HCT116 (cell line): Measurements from ENCODE around the gene HNRNPH1. TPM values are rescaled to one million over a fixed set of nuclear protein-coding genes. Genes with fewer than 3 reads are reported as not detected.
A peak's percentile ranks its signal among the peaks of the same experiment; 100 is the strongest.

ENCODE experiments used
- ATAC-seq: fragments of 200-7000 bp; cut with Tn5 transposase; 2 replicates; pipeline ENCODE4 v1.9.1; 2020; ENCODE audit warnings: mild to moderate bottlenecking, moderate library complexity
- BruUV-seq: library from RNA; stranded (reverse); fragments of 400-500 nt; replicated peaks from 2 replicates; lab custom pipeline; 2021; lab: Mats Ljungman, UMichigan
- CTCF ChIA-PET: fragments of 300-600 bp; sonication (Branson Sonifier 250); formaldehyde crosslinking; loops from one replicate; lab custom pipeline; 2021; ENCODE audit warnings: antibody characterized with exemption; lab: Charles Lee
- POLR2A ChIA-PET: fragments of 300-600, 350-600 bp; sonication (Branson Sonifier 250); formaldehyde crosslinking; loops from one replicate; lab custom pipeline; 2021; ENCODE audit warnings: antibody characterized with exemption; lab: Charles Lee
- RAD21 ChIA-PET, 2 experiments: fragments of 300-600 bp; sonication (Branson Sonifier 250); formaldehyde crosslinking; loops; one replicate each; lab custom pipeline; 2023; ENCODE audit warnings: low total read pairs in 2 of 2; ENCODE audit not compliant: uncharacterized antibody in 2 of 2, unreplicated experiment in 2 of 2, low non-redundant PET in 1 of 2; lab: Charles Lee
- DNase-seq: peaks from one replicate; pipeline ENCODE4 v3.0.0-alpha.2; 2010; ENCODE audit warnings: low read depth, low spot score
- H2AFZ ChIP-seq: fragments of 200-600 bp; shearing (Covaris generic), sonication (generic); 2 replicates; pipeline ENCODE4 v1.6.1; 2017; ENCODE audit warnings: low read depth, mixed run types, mixed read lengths, antibody characterized with exemption, low read length; ENCODE audit not compliant: poor library complexity, severe bottlenecking
- H3K27ac ChIP-seq: 2 replicates; pipeline ENCODE4 v1.5.1; 2012; ENCODE audit warnings: low read depth, low read length
- H3K27me3 ChIP-seq: fragments of 200-600 bp; sonication (generic); 2 replicates; pipeline ENCODE4 v1.6.1; 2016; ENCODE audit warnings: mixed run types, low read length, mixed read lengths; ENCODE audit not compliant: insufficient read depth
- H3K36me3 ChIP-seq, 2 experiments: fragments of 200-500 bp in 1 of 2; fragments of 200-600 bp in 1 of 2; sonication (Bioruptor generic) in 1 of 2; sonication (generic) in 1 of 2; 2 replicates each; pipeline versions ENCODE4 v1.5.1 to v1.6.1; 2014 to 2016; ENCODE audit warnings: low read length in 2 of 2, inconsistent platforms in 1 of 2, mixed read lengths in 1 of 2, mixed run types in 1 of 2; ENCODE audit not compliant: insufficient read depth in 2 of 2, control insufficient read depth in 1 of 2
- H3K4me1 ChIP-seq, 2 experiments: fragments of 200-600 bp in 1 of 2; sonication (generic) in 1 of 2; 2 replicates each; pipeline versions ENCODE4 v1.5.1 to v1.6.1; 2012 to 2017; ENCODE audit warnings: low read length in 2 of 2, inconsistent platforms in 1 of 2, mild to moderate bottlenecking in 1 of 2, mixed read lengths in 1 of 2, mixed run types in 1 of 2, moderate library complexity in 1 of 2; ENCODE audit not compliant: insufficient read depth in 2 of 2, control insufficient read depth in 1 of 2
- H3K4me2 ChIP-seq: fragments of 200-600 bp; sonication (generic); 2 replicates; pipeline ENCODE4 v1.6.1; 2017; ENCODE audit warnings: mixed run types, low read length, mixed read lengths
- H3K4me3 ChIP-seq, 2 experiments: fragments of 200-600 bp in 1 of 2; sonication (generic) in 1 of 2; replicated peaks in 1 of 2; 2 replicates each; pipeline ENCODE4 v1.5.1; 2011 to 2016; ENCODE audit warnings: low read length in 2 of 2, control low read depth in 1 of 2, low read depth in 1 of 2, mild to moderate bottlenecking in 1 of 2, mixed read lengths in 1 of 2, mixed run types in 1 of 2
- H3K79me2 ChIP-seq: fragments of 200-600 bp; sonication (generic); 2 replicates; pipeline ENCODE4 v1.6.1; 2017; ENCODE audit warnings: mild to moderate bottlenecking, mixed run types, low read length, moderate library complexity, mixed read lengths; ENCODE audit not compliant: insufficient read depth
- H3K9ac ChIP-seq: fragments of 200-600 bp; sonication (generic); 2 replicates; pipeline ENCODE4 v1.6.1; 2016; ENCODE audit warnings: low read length, mixed read lengths
- H3K9me2 ChIP-seq: fragments of 200-600 bp; sonication (generic), shearing (Covaris generic); 2 replicates; pipeline ENCODE4 v1.6.1; 2017; ENCODE audit warnings: mixed run types, mild to moderate bottlenecking, moderate library complexity; ENCODE audit not compliant: insufficient read depth
- H3K9me3 ChIP-seq, 2 experiments: fragments of 200-500 bp in 1 of 2; fragments of 200-600 bp in 1 of 2; sonication (Bioruptor generic) in 1 of 2; sonication (generic) in 1 of 2; 2 replicates each; pipeline ENCODE4 v1.6.1; 2014 to 2017; ENCODE audit warnings: low read length in 2 of 2, mixed read lengths in 2 of 2, inconsistent platforms in 1 of 2, low read depth in 1 of 2, mild to moderate bottlenecking in 1 of 2, mixed run types in 1 of 2, moderate library complexity in 1 of 2; ENCODE audit not compliant: control insufficient read depth in 1 of 2, insufficient read depth in 1 of 2
- H4K20me1 ChIP-seq: fragments of 200-600 bp; sonication (generic), shearing (Covaris generic); 2 replicates; pipeline ENCODE4 v1.6.1; 2017; ENCODE audit warnings: mixed run types, mild to moderate bottlenecking, moderate library complexity; ENCODE audit not compliant: insufficient read depth
- CBX3 ChIP-seq: IDR thresholded peaks from 2 replicates; pipeline ENCODE4 v1.6.1; 2012; ENCODE audit warnings: low read depth
- CEBPB ChIP-seq: IDR thresholded peaks from 2 replicates; pipeline ENCODE4 v1.6.1; 2012; ENCODE audit warnings: low read depth
- SP1 ChIP-seq: IDR thresholded peaks from 2 replicates; pipeline ENCODE4 v1.6.1; 2012; ENCODE audit warnings: low read depth
- intact Hi-C: fragments of 100-400 bp; cut with micrococcal nuclease; formaldehyde crosslinking; loops from 2 replicates; pipeline ENCODE4 v1.10.0; 2022
- total RNA-seq: library from RNA; stranded (reverse); gene quantifications from one replicate; pipeline ENCODE4 v1.2.1, GENCODE V29; 2021; ENCODE audit not compliant: unreplicated experiment
- TF ChIP-seq, protein P1 (sequence below): IDR thresholded peaks from 2 replicates; pipeline ENCODE4 v1.6.1; 2011; ENCODE audit warnings: mild to moderate bottlenecking, low read length, moderate library complexity; ENCODE audit not compliant: insufficient replicate concordance; ENCODE audit errors: extremely low read depth

HNRNPH1 gene
- total RNA-seq, 1 experiment from 2014 or later: 788 TPM

DNA sequence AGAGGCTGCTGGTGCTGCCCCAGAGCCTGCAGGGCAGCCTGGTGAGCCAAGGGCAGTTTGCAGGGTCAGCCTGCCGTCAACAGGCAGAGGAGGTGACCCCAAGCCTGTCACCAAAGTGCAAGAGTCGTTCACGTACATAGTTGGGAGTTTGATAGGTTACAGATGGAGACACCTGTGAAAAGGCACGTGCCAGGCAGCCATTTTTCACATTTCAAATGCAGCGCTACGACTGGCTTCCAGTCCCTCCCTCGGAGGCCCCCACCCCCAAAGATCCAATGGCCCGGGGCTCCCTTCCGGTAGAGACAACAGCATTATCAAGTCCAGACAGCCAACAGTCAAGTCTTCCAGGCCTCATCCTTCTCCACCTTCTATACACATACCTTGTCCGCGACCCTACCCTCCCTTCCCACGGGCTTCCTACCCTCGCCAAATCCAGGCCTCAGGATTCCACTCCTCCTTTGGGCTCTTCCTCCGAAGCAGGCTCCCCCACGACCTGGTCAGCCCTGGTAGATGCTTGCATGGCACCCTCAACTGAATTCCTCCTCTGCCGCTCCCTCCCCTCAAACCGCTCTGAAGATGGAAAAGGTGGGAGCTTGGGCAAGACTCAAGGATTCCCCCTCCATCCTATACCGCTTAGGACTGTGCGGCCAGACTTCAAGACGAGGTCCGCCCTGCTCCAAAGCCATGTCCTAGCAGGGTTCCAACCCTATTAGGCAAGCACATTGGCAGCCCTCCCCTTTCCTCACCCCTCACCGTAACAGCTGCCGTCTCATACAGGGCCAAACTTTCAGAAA, 13.2 kb downstream of the HNRNPH1 start:
- H3K9ac ChIP-seq: no peak overlapping the region
- H3K27me3 ChIP-seq: no peaks in the 10 kb centered on the region
- no peak overlapping the region for H3K4me3 ChIP-seq
- ChIA-PET RAD21 (no interaction called here), CTCF (no interaction called here)
- no peak overlapping the region for H3K27ac ChIP-seq
- DNase-seq: no peak
- no peaks in the 10 kb centered on the region for H3K9me3 ChIP-seq
- TF ChIP-seq CBX3: no peak
- TF ChIP-seq, all 23 proteins: peak for 0
- no peak overlapping the region for H3K4me2 ChIP-seq
- H3K36me3 ChIP-seq: peaks cover 27 to 61% of the 10 kb centered on the region in 2 experiments
- POLR2A ChIA-PET: interaction anchor here (1.3 to 6.0 kb wide), 2 partner anchors 10 to 13 kb away, joined by 3 to 63 read pairs; partner anchors contain the start of gene HNRNPH1
- peaks cover 31% of the 10 kb centered on the region; the same call in 1 of the 2 replicates for H4K20me1 ChIP-seq
- peaks cover 20% of the 10 kb centered on the region for H3K79me2 ChIP-seq
- intact Hi-C loops: no loop called here
- 0 out of 2 replicates have a peak, but pooled peaks have one; percentile 4 for ATAC-seq
- no peak overlapping the region for H2AFZ ChIP-seq
- H3K9me2 ChIP-seq: no peaks in the 10 kb centered on the region
- BruUV-seq: no TSS peak
- H3K4me1 ChIP-seq: no peaks in the 10 kb centered on the region

DNA sequence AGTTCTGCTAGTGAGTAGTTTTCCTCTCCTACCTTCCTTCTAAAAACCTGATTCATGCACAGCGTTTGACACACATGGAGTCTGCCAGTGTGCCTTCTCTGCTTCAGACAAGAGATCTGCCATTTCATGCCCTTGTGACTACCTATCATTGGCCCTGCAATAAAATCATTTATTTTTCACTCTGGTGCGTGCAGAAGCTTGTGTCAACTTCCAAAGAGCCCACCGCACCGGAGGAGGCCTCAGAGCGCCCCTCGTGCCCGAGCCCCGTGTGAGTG, 13.7 kb downstream of the HNRNPH1 start:
- ATAC-seq: no peak
- peaks cover 22 to 56% of the 10 kb centered on the region in 2 experiments for H3K36me3 ChIP-seq
- BruUV-seq: no TSS peak

More for the DNA sequence above, 13.7 kb downstream of the HNRNPH1 start:
- no peak overlapping the region for H3K4me3 ChIP-seq
- no peaks in the 10 kb centered on the region for H3K9me3 ChIP-seq
- ChIA-PET RAD21 (no interaction called here), CTCF (no interaction called here), POLR2A (no interaction called here)
- no peak overlapping the region for H3K9ac ChIP-seq
- no peak overlapping the region for H3K4me2 ChIP-seq
- no peak overlapping the region for H3K27ac ChIP-seq
- no peaks in the 10 kb centered on the region for H3K27me3 ChIP-seq
- H3K4me1 ChIP-seq: no peaks in the 10 kb centered on the region
- H2AFZ ChIP-seq: no peak overlapping the region
- peaks cover 26% of the 10 kb centered on the region; the same call in 1 of the 2 replicates for H4K20me1 ChIP-seq
- no peak for TF ChIP-seq CEBPB
- no peak for TF ChIP-seq SP1
- TF ChIP-seq, protein P1, sequence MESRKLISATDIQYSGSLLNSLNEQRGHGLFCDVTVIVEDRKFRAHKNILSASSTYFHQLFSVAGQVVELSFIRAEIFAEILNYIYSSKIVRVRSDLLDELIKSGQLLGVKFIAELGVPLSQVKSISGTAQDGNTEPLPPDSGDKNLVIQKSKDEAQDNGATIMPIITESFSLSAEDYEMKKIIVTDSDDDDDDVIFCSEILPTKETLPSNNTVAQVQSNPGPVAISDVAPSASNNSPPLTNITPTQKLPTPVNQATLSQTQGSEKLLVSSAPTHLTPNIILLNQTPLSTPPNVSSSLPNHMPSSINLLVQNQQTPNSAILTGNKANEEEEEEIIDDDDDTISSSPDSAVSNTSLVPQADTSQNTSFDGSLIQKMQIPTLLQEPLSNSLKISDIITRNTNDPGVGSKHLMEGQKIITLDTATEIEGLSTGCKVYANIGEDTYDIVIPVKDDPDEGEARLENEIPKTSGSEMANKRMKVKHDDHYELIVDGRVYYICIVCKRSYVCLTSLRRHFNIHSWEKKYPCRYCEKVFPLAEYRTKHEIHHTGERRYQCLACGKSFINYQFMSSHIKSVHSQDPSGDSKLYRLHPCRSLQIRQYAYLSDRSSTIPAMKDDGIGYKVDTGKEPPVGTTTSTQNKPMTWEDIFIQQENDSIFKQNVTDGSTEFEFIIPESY: no peak
- no peak for DNase-seq
- peaks cover 15% of the 10 kb centered on the region for H3K79me2 ChIP-seq
- intact Hi-C loops: no loop called here
- no peaks in the 10 kb centered on the region for H3K9me2 ChIP-seq
